Aorta (tissue), 5 donors: Measurements from ENCODE around the gene C2orf69. TPM values are rescaled to one million over a fixed set of nuclear protein-coding genes. Genes with fewer than 3 reads are reported as not detected.

Experiments used
- ATAC-seq: fragments of 200-7000 bp; cut with Tn5 transposase; one replicate; pipeline ENCODE4 v1.9.1; 2022; ENCODE audit warnings: moderate library complexity; ENCODE audit not compliant: low FRiP score
- DNase-seq, 2 donors: peaks; one replicate each; pipeline ENCODE4 v3.0.0-alpha.2; 2020
- H3K27ac ChIP-seq, 2 donors: one replicate each; pipeline ENCODE4 v1.5.1; 2013; ENCODE audit warnings: low read length in 2 of 2, mild to moderate bottlenecking in 2 of 2, moderate library complexity in 2 of 2, control low read depth in 1 of 2, inconsistent platforms in 1 of 2, low read depth in 1 of 2
- H3K27me3 ChIP-seq, 2 donors: one replicate each; pipeline ENCODE4 v1.6.1; 2013; ENCODE audit warnings: control low read depth in 1 of 2, low read length in 1 of 2, mild to moderate bottlenecking in 1 of 2, moderate library complexity in 1 of 2; ENCODE audit not compliant: insufficient read depth in 2 of 2, control insufficient read depth in 1 of 2
- H3K36me3 ChIP-seq, 2 donors: one replicate each; pipeline ENCODE4 v1.6.1; 2013; ENCODE audit warnings: control low read depth in 1 of 2, low read length in 1 of 2, mild to moderate bottlenecking in 1 of 2; ENCODE audit not compliant: insufficient read depth in 2 of 2, control insufficient read depth in 1 of 2
- H3K4me1 ChIP-seq, 2 donors: one replicate each; pipeline ENCODE4 v1.6.1; 2013; ENCODE audit warnings: low read length in 2 of 2, control low read depth in 1 of 2, mild to moderate bottlenecking in 1 of 2, moderate library complexity in 1 of 2; ENCODE audit not compliant: insufficient read depth in 2 of 2, control insufficient read depth in 1 of 2
- H3K4me3 ChIP-seq, 2 donors: one replicate each; pipeline ENCODE4 v1.5.1; 2013; ENCODE audit warnings: low read length in 2 of 2, control low read depth in 1 of 2, mild to moderate bottlenecking in 1 of 2
- H3K9me3 ChIP-seq: one replicate; pipeline ENCODE4 v1.6.1; 2013; ENCODE audit warnings: mild to moderate bottlenecking, low read length; ENCODE audit not compliant: control insufficient read depth
- WGBS, 2 donors: extraction: QIAGEN DNeasy Blood & Tissue Kit; methylation state at CpG; one replicate each; pipeline ENCODE4 v1.1.7; 2013; 5-methylcytosine and 5-hydroxymethylcytosine counted together
- intact Hi-C, 2 donors: fragments of 100-400 bp; cut with DNase I; formaldehyde crosslinking; loops; one replicate each; pipeline versions ENCODE4 v1.14.2 to v1.15.0; 2022
- polyA plus RNA-seq, 2 donors: library from polyadenylated mRNA; stranded (reverse); fragments of 200-250 nt; gene quantifications; one replicate each; pipeline ENCODE4 v1.2.3, GENCODE V29; 2013
- total RNA-seq, 2 donors: library from RNA; stranded (reverse); fragmentation: NEBNext Ultra II Directional; extraction: Animal tissue kit (Norgen Biotek cat#: 25700); gene quantifications; one replicate each; pipeline ENCODE4 v1.2.1, GENCODE V29; 2021
- donor health status: healthy with polysubstance abuse.
- donor health status: Bipolar disorder and iron deficiency.
- donor health status: DM: no; HTN: no; CAD: no.
- donor health status: DM: no; HTN: no; CAD: no.
- donor health status: DM: yes; HTN: yes; CAD: no.

C2orf69 gene
- total and polyA plus RNA-seq, 4 donors: 4.3 to 11.2 (median 9.1) TPM

- Histone ChIP-seq H3K4me3 (no peak overlapping the region), H3K36me3 (peaks cover 6 to 8% of the 10 kb centered on the region in 2 donors), H3K27me3 (no peaks in the 10 kb centered on the region), H3K9me3 (peaks cover 2% of the 10 kb centered on the region), H3K4me1 (no peaks in the 10 kb centered on the region), H3K27ac (no peak overlapping the region)
- DNase-seq: no peak
- intact Hi-C loops: no loop called here
- ATAC-seq: no peak
Observed at GRCh38 chr2:199928626-199929025, 17.5 kb downstream of the C2orf69 start.

- 74 to 79% methylated on average over 2 of the region's 2 CpGs for WGBS, 2 donors
- intact Hi-C loops: no loop called here
- ATAC-seq: no peak
- H3K9me3 ChIP-seq: peaks cover 2% of the 10 kb centered on the region
- no peaks in the 10 kb centered on the region for H3K27me3 ChIP-seq
- H3K36me3 ChIP-seq: peaks cover 6 to 8% of the 10 kb centered on the region in 2 donors
- no peaks in the 10 kb centered on the region for H3K4me1 ChIP-seq
- no peak overlapping the region for H3K27ac ChIP-seq
- no peak for DNase-seq
- no peak overlapping the region for H3K4me3 ChIP-seq
Observed at GRCh38 chr2:199929262-199929661, 18.2 kb downstream of the C2orf69 start.

DNA sequence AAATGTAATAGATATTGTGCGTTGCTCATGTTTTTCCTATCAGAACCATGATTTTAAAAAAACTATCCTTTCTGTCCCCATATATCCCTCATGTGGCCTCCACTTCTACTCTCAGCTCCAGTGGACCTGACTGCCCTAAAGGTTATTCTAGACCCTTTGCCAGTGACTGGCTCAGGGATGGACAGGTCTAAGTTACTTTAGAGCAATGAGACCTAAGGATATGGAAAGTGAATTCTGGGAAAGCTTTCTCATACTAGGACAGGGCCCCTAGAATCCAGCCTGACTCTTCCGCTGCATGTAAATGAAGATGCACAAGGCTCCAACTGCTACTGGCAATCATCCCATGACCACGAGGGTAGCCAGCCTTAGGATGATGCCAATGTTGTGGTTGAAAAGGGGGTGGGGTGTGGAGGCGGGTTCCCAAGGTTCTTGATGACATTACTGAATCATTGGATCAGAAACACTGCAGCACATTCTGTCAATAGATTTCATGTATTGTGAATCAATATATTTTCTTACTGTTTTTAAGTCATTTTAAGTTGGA lies 21.3 kb downstream of the C2orf69 start:
- intact Hi-C loops: no loop called here
- ATAC-seq: no peak
- DNase-seq: no peak
- H3K4me1 ChIP-seq: no peaks in the 10 kb centered on the region
- H3K9me3 ChIP-seq: peaks cover 2% of the 10 kb centered on the region
- H3K27ac ChIP-seq: no peak overlapping the region
- peaks cover 7 to 8% of the 10 kb centered on the region in 2 donors for H3K36me3 ChIP-seq
- no peaks in the 10 kb centered on the region for H3K27me3 ChIP-seq
- WGBS, 2 donors: 75 to 77% methylated on average over 4 of the region's 4 CpGs
- H3K4me3 ChIP-seq: no peak overlapping the region

DNA sequence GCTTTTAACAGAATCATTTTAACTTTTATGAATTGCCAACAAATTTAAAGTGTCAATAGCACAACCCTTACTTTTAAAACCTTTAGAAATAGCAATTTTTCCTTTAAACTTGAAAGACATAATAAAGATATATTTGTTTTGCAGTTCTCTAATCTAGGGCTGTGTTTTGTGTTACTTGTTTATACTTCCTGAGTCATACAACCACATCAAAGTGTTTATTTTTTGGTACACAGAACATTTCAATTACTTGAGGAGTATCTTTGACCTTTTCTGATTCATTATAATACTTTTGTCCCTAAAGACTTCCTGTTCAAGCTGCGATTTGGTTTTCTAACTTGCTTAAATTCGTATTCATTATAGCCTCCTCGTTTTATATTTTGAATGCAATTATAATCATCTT lies 22.4 kb downstream of the C2orf69 start:
- Histone ChIP-seq H3K36me3 (peaks cover 7 to 8% of the 10 kb centered on the region in 2 donors), H3K27ac (no peak overlapping the region), H3K27me3 (no peaks in the 10 kb centered on the region), H3K4me1 (no peaks in the 10 kb centered on the region), H3K4me3 (no peak overlapping the region), H3K9me3 (peaks cover 2% of the 10 kb centered on the region)
- WGBS, 2 donors: 84 to 88% methylated on average over 3 of the region's 3 CpGs
- intact Hi-C loops: no loop called here
- DNase-seq (no peak), ATAC-seq (no peak)

GRCh38 chr2:199936554-199936953 lies 25.5 kb downstream of the C2orf69 start:
- H3K27me3 ChIP-seq: no peaks in the 10 kb centered on the region
- ATAC-seq (no peak), DNase-seq (no peak)
- H3K36me3 ChIP-seq: peaks cover 7 to 8% of the 10 kb centered on the region in 2 donors
- H3K27ac ChIP-seq: no peak overlapping the region
- intact Hi-C loops: no loop called here
- H3K4me3 ChIP-seq: no peak overlapping the region
- 79 to 88% methylated on average over 2 of the region's 2 CpGs for WGBS, 2 donors
- H3K9me3 ChIP-seq: peaks cover 2% of the 10 kb centered on the region
- no peaks in the 10 kb centered on the region for H3K4me1 ChIP-seq

GRCh38 chr2:199940373-199940772 lies 29.3 kb downstream of the C2orf69 start:
- Histone ChIP-seq H3K27me3 (no peaks in the 10 kb centered on the region), H3K27ac (no peak overlapping the region), H3K4me3 (no peak overlapping the region), H3K36me3 (peaks cover 0 to under 1% of the 10 kb centered on the region in 2 donors), H3K9me3 (no peaks in the 10 kb centered on the region), H3K4me1 (no peaks in the 10 kb centered on the region)
- WGBS, 2 donors: 85 to 86% methylated on average over 2 of the region's 2 CpGs
- no peak for DNase-seq
- ATAC-seq: no peak
- intact Hi-C loops: no loop called here

DNA sequence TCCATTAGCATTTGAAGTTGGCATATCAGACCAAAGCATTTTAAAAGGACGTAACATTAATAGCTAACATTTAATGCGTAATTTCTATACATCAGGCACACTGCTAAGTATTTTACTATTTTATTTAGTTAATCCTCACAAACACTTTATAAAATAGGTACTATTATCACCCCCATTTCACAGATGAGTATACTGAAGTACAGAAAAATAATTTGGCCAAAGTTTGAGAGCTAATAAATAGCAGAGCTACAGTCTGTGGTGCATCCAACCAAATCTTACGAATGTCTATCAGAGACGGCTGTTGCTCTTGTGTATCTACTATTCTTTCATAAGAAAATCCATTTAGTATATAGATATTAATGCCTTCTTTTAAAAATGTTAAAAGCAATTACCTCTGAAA lies 32.3 kb downstream of the C2orf69 start:
- peaks cover 0 to 5% of the 10 kb centered on the region in 2 donors for H3K36me3 ChIP-seq
- DNase-seq (no peak), ATAC-seq (no peak)
- no peak overlapping the region for H3K27ac ChIP-seq
- no peaks in the 10 kb centered on the region for H3K27me3 ChIP-seq
- no peak overlapping the region for H3K4me3 ChIP-seq
- intact Hi-C loops: no loop called here
- H3K4me1 ChIP-seq: no peaks in the 10 kb centered on the region
- WGBS, 2 donors: 91 to 94% methylated on average over 4 of the region's 4 CpGs
- no peaks in the 10 kb centered on the region for H3K9me3 ChIP-seq

GRCh38 chr2:199946196-199946595 lies 35.1 kb downstream of the C2orf69 start:
- no peaks in the 10 kb centered on the region for H3K27me3 ChIP-seq
- WGBS, 2 donors: 96 to 97% methylated on average over 1 of the region's 1 CpG
- no peaks in the 10 kb centered on the region for H3K4me1 ChIP-seq
- DNase-seq (no peak), ATAC-seq (no peak)
- peaks cover 0 to 5% of the 10 kb centered on the region in 2 donors for H3K36me3 ChIP-seq
- intact Hi-C loops: no loop called here
- H3K4me3 ChIP-seq: no peak overlapping the region
- H3K9me3 ChIP-seq: no peaks in the 10 kb centered on the region
- no peak overlapping the region for H3K27ac ChIP-seq

- ATAC-seq: no peak
- intact Hi-C loops: no loop called here
- Histone ChIP-seq H3K4me1 (no peaks in the 10 kb centered on the region), H3K9me3 (no peaks in the 10 kb centered on the region), H3K27ac (no peak overlapping the region), H3K36me3 (peaks cover 0 to 5% of the 10 kb centered on the region in 2 donors), H3K27me3 (no peaks in the 10 kb centered on the region), H3K4me3 (no peak overlapping the region)
- DNase-seq: no peak
Observed at GRCh38 chr2:199946836-199947235, 35.7 kb downstream of the C2orf69 start.
